GM10847 (cell line): ENCODE results near the gene NFIC.

Experiments
- POLR2A ChIP-seq: IDR thresholded peaks from 2 replicates; pipeline ENCODE4 v1.6.1; 2011; ENCODE audit not compliant: insufficient read length; ENCODE audit errors: extremely low read depth

NFIC gene

DNA sequence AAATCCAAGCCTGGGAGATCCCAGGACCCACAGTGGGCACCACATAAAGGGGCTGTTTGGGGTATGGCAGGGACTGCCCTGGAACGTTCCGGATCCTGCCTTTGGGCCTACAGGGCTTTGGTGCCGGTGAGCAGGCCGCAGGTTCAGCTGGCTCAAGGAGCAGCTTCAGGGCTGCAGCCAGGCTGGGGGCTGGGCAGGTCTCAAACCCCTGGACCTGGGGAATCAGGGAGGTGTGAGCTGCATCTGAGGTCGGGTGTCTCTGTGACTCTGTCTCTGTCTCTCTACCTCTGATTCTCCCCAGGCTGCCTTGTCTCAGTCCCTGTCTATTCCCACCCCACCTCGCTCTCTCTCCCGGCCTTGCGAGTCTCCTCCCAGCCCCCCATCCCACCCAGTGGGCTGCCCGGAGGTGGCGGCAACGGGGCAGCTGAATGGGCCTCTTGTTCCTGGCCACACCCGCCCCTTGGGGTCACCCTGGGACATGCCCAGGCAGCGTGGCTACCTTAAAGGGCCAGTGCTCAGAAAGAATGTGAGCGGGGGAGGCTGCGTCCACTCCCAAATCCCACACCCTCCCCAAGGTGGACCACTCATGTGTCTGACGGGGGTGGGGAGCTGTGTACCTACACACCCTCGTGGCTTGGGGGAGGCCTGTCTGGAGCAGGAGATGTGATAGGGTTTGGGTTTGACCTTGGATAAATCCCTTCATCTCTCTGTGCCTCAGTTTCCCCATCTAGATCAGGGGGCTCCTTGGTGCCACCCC lies 31.1 kb downstream of the NFIC start:
- TF ChIP-seq POLR2A: no peak

DNA sequence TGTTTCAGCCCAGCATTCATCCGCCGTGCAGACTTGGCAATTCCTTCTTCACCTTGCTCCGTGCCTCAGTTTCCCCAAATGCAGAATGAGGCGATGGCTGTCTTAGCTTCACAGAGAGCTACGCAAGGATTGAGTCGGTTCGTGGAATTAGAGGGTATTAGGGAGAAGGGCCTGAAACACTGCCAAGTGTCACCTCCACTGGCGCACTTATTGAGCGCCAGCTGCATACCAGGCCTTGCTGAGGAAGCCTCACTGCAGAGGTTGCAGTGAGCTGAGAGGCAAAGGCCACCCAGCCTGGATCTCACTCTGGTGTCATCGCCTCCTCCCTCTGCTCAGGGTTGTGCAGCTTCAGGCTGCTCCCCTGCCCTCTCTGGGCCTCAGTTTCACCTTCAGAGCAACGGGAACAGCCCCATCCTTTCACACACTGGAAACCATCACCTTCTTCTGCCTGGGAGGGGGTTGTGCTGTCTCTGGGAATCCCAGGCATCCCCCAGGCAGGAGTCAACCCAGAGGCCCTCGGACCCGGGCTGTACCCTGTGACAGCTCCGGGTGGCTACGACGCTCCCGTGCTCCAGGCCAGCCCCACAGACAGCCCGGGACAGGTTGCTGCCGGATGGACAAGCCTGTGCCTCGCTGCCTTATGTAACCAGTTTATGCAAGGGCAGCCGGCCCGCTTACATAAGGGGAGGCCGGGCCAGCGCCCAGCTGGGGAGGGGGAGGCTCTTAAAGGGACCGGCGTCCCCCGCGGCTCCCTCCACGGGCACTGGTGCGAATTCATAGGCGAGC lies 31.9 kb downstream of the NFIC start:
- no peak for TF ChIP-seq POLR2A

DNA sequence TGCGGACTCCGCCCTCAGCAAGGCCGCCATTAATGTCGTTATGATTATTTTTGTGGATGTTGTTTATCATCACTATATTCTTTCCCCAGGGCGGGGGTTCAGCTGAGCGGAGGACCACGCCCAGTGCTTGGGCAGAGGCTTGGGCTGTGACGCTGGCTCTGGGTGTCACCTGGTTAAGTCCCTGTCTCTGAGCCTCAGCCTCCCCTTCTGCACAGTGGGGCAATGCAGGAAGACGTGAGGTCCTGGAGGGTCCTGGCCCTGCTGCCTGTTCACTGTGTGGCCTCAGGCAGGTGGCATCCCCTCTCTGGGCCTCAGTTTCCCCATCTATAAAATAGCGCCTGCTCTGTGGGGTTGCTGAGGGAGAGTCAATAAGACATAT lies 32.5 kb downstream of the NFIC start:
- no peak for TF ChIP-seq POLR2A

DNA sequence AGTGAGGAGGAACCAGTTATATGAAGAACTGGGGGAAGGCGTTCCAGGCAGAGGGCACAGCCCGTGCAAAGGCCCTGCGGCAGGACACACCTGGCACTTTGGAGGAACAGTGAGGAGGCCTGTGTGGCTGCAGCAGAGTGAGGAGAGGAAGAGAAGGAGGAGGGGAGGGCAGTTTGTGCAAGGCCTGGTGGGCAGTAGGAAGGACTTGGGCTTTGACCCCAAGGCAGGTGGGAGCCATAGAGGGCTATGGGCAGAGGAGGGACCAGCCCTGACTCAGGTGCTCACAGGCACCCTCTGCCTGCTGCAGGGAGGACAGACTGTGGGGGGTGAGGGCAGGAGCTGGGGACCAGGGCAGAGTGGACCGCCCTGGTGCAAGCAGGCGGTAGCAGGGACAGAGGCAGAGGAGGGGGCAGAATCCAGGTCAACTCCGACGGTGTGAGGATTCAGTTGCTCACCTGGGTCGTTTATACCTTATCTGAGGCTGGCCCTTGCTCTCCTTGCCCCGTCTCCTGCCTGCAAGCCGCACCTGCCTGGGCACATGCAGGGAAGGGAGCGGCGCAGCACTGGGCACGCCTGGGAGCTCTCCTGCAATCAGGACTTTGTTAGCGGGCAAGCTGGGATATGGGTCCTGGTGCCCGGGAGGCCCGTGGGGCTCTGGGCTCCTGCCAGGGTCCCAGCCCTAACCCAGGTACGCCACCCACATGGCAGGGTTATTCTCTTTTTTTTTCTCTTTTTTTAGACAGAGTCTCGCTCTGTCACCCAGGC lies 34.8 kb downstream of the NFIC start:
- TF ChIP-seq POLR2A: no peak

DNA sequence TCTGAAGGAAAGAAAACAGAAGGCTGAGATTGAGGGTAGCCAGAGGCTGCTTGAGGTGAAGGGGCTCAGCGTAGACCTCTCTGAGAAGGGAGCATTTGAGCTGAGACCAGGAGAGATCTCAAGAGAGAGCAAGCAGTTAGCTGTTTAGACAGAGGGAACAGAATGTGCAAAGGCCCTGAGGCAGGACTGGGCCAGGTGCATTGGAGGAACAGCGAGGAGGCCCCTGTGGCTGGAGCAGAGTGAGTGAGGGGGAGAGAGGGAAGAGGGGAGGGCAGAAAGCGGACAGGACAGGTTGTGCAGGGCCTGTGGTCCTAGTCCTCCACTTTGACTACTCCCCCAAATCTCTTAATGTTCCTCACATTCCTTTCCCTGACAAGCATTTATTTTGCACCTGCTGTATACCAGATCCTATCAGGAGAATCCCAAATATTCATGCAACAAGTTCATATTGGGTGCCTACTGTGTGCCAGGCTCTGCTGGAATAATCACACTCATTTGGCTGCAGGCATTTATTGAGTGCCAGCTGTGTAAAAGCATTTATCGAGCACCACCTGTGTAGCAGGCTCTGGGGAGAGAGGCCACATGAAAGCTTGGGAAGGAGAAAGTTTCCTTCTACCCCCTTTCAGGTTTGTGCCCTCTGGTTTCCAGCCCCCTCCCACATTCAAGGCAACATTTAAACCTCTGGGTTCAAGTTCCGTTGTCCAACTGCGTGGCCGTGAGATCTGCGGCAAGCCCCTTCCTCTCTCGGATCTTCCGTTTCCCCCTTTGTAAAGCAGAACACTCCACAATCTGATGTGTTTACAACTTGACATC lies 36.5 kb downstream of the NFIC start:
- no peak for TF ChIP-seq POLR2A

DNA sequence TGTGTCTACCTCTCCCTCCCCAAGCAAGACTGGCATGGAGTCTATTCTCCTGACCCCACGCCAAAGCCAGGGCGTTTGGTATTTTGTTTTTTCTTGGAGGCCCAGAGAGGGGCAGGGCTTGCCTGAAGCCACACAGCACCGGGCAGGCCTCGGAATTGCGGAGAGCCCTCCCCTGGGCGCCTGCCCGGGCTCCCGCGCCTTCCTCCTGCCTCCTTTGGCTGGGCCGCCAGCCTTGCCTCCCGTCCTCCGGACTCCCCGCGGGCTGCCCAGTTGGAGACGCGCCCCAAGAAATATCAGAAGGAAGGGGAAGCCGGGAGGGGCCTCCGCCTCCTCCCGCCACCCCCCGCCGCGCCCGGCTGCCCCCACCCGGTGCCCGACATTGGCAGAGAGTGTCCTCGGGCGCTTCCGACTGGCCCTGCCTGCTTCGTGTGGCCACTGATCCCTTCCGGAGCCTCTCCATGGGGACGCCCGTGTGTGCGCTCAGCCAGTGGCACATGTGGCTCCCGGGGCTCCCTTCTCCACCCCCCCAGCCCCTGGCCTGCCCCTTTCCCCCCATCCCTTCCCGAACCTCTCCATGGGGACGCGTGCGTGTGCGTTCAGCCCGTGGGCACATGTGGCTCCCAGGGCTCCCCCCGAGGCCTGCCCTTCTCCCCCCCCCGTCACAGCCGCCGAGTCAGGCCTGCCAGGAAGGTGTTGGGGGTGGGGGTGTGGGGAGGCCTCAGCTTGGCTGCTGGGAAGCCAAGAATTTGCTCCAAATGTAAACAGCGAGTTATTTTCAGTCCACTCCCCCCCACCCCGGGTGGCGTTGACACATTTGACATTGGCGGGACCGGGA lies 37.3 kb downstream of the NFIC start:
- no peak for TF ChIP-seq POLR2A

DNA sequence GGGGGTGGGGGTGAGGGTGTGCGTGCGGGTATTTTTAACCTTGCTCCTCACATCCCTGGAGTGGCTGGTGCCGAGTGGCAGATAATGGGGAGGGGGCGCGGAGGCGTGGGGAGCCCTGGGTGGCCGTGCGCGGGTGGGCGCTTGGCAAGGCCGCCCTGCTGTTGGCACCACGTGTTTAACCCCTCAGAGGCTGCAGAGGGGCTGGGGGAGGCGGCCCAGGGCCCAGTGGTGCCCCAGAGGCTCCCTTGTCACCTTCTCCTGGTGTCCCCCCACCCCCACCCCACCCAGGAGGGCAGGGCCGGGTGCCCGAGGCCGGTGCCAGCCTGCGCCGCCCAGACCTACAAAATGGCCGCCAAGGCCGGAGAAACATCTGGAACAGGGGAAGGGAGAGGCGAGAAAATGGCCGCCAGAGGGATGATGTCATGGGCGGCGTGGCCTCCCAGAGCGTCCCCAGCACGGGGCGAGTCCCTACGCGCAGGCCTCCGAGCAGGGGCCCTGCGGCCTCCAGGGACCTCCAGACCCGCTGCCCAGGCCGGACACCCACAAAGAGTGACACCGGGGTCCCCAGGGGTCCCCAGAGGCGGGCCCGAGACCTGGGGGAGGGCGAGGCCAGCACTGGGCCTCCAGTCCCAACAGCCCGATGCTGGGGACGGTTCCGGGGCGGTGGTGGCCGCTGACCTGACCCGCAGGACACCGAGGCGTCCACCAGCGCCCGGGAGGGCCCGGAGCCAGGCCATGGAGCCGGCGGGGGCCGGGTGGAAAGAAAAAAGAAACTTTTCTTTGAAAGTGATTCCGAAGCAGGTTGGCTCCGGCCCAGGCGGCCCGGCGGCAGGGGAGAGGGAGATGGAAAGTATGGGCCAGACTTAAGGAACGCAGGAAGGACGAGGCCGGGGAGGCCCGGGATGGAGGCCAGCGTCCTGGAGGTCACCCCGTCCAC lies 38.2 kb downstream of the NFIC start:
- no peak for TF ChIP-seq POLR2A

DNA sequence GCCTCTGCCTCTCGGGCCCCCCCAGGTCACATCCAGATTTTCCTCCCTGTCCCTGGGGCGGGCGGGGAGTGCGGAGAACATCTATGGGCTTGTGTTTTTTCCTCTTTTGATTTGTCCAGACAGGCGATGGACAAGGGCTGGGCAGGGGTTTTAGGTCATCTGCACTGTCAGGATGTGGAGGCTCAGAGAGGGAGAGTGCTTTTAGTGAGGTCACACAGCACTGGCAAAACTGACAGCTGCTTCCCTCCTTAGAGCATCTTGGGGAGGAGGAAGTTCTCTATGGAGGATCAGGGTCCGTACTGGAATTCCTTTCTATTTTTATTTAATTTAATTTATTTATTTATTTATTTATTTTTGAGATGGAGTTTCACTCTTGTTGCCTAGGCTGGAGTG lies 38.9 kb downstream of the NFIC start:
- no peak for TF ChIP-seq POLR2A

DNA sequence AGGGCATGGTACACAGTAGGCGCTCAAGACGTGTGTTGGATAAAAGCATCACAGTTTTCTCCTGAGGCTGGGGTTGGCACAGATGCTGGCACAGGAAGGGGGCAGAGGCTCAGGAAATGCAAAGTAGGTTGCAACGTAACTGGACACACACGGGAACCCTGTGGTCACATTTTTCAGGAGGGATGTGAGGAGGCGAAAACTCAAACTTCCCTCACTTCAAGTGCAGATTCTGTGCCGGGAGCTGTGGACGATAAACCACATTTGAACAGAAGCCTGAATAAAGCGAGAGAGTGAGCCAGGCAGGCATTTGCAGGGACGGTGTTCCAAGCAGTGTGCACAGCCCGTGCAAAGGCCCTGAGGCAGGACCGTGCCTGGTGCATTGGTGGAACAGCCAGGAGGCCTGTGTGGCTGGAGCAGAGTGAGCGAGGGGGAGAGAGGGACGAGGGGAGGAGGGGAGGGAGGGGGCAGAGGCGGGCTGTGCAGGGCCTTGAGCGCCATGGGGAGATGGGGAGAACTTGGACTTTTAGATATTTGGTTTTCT lies 40.3 kb downstream of the NFIC start:
- TF ChIP-seq POLR2A: no peak

DNA sequence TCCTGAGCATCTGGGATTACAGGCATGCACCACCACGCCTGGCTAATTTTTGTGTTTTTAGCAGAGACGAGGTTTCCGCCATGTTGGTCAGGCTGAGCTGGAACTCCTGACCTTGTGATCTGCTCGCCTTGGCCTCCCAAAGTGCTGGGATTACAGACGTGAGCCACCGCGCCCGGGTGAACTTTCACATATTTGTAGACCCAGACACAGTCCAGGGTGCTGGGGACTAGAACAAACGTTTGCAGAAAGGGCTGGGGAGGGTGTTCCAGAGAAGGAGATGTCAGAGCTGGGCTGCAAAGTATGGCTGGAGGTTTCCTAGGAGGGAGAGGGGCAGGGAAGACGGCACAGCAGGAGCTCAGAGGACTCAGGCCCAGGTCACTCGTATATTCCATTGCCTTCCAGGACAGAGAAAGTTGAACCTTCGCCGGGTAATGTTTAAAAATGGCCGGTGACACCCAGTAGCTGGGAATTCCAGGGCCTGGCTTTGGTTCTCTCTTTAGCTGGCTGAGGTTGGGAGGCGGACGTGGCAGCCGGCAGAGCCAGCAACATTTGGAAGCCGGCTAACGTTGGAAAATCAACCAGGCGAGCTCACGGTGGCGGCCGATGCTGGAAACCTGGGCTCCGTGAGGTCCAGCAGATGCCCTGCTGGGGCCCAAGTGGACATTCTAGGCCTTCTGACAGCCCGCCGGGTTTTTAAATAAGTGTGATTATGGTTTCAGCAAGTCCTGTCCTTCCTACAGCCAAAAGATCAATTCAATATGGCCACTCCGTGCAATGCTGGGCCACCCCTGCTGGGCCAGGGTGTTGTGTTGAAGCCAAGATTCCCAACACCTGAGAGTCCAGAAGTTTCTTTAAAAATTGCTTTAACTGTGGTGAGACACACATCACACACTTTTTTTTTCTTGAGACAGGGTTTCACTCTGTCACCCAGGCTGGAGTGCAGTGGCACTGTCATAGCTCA lies 41.5 kb downstream of the NFIC start:
- TF ChIP-seq POLR2A: no peak

DNA sequence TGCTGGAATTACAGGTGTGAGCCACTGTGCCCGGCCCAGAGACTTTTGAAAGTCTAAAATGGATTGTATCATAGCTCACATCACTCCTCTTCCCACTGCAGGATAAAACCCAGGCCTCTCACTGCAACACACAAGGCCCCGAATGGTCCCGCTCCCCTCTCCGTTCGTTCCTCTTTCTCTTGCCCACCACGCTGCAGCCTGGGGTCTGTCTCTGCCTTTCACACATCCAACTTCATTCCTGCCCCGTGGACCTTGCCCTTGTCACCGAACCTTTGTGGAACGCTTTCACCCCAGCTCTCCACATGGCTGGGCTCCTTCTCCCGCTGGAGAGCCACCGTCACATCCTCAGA lies 42.6 kb downstream of the NFIC start:
- TF ChIP-seq POLR2A: no peak
